Measurements from ENCODE around the gene SNTG2.

- TF ChIP-seq RARB (CRISPR knock-in tag; IDR thresholded peaks at IDR 0.05): no peak
- no peak for TF ChIP-seq PATZ1 (CRISPR knock-in tag; IDR thresholded peaks at IDR 0.05; ENCODE audit: borderline replicate concordance)
- no peak for TF ChIP-seq BACH2 (CRISPR knock-in tag; IDR thresholded peaks at IDR 0.05; ENCODE audit: borderline replicate concordance)
- no peak for TF ChIP-seq ZNF8 (CRISPR knock-in tag; IDR thresholded peaks at IDR 0.05)
- no peak for TF ChIP-seq ARNTL (CRISPR knock-in tag; IDR thresholded peaks at IDR 0.05; ENCODE audit: borderline replicate concordance, low read depth)
- no peak for TF ChIP-seq ZC3H10 (CRISPR knock-in tag; IDR thresholded peaks at IDR 0.05)
- TF ChIP-seq CREB5 (CRISPR knock-in tag; IDR thresholded peaks at IDR 0.05; ENCODE audit: low read depth): no peak
- TF ChIP-seq PPARA (CRISPR knock-in tag; IDR thresholded peaks at IDR 0.05; ENCODE audit: borderline replicate concordance): no peak
- no peak for TF ChIP-seq POU6F1 (CRISPR knock-in tag; IDR thresholded peaks at IDR 0.05; ENCODE audit: borderline replicate concordance, low read depth)
- no peak for TF ChIP-seq TCF4 (CRISPR knock-in tag; IDR thresholded peaks at IDR 0.05; ENCODE audit: borderline replicate concordance)
- TF ChIP-seq CSRNP3 (CRISPR knock-in tag; IDR thresholded peaks at IDR 0.05): no peak
Observed at GRCh38 chr2:1051075-1051474, 100.4 kb downstream of the SNTG2 start.
